HG03108 (cell line): ENCODE data around the gene FSTL4.
"Not testable (repeated sequence)": the region's sequence is repeated elsewhere in the genome, so short reads cannot be mapped to it uniquely, and the experiment has no call there.

Experiments
- ATAC-seq: cut with Tn5 transposase; IDR thresholded peaks from one replicate; pipeline ENCODE4 v1.9.1; 2021; ENCODE audit warnings: moderate library complexity; ENCODE audit not compliant: unreplicated experiment

Gene FSTL4

DNA sequence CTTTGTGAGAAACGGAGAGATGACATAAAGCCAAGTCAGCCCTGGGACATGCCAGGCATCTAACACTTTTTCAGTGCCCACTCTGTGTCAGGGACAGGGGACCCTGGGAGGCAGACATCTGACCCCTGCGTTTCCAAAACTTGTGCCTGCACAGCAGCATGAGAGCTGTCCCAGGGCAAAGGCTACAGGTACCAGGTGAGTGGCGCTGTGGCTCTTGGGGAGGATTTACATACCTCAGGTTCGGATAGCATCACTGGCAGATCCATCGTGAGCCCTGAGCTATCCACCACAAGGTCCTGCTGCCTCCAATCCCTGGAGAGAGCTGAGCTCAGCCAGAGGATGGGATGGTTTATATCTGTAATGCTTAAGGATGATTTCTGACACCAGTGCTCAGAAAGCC lies 52.4 kb downstream of the FSTL4 start:
- ATAC-seq: no peak

DNA sequence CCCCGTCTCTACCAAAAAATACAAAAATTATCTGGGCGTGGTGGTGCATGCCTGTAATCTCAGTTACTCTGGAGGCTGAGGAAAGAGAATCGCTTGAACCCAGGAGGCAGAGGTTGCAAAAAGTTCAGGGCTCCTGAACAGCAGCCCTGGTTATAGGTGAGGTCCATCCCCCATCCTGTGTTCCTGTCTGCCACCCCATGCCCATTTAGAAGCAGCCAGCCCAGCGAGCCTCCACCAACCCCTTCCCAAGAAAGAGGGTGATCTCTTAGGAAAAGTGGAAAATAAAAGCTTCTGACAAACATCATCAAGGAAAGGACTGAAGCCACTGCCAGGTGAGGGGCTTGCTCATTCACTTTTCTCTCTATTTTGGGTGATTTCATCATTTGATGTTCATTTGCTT lies 55.8 kb downstream of the FSTL4 start:
- ATAC-seq: no peak

DNA sequence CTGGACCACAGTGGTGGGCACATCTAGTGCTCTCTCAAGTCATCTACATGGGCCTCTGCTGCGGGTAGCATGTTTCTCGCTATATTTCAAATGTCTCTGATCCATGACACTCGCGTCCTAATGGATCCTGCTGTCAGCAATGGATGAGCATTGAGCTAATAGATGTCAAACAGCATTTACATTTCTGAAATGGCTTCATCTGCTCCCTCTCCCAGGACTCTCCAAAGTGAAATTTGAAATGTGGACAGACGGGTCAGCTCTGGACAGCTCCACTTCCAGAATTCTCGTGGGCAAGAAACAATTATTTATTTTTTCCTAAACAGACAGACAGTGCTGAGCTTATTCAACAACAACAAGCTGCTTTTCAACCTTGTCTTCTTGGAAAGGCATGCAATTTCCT lies 58.1 kb downstream of the FSTL4 start:
- ATAC-seq: no peak

DNA sequence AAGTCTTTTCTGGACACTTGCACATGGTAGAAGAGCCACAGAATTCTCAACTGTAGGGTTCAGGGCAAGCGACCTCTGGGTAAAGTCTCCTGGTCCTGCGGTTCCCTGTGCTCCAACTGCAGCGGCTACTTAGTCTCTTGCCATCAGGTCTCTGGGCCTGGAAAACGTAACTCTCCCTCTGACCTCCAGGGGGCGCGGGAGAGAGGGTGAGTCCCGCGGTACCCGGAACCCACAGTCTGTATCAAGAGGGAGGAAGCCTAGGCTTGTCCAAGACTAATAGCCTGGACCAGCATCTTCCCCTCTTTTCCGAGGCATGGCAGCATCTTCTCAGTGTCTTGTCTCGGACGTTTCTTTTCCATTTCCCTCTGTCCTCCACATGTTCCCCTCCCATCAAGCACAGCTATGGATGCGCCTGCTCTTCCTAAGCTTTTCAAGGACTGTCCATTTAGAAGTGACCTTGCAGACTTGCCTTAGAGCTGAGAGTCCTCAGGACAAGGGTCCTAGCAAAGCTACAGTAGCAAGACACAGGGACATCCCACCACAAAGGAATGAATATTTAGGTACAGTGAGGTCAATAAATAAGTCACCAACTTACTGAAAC lies 59.3 kb downstream of the FSTL4 start:
- no peak for ATAC-seq

DNA sequence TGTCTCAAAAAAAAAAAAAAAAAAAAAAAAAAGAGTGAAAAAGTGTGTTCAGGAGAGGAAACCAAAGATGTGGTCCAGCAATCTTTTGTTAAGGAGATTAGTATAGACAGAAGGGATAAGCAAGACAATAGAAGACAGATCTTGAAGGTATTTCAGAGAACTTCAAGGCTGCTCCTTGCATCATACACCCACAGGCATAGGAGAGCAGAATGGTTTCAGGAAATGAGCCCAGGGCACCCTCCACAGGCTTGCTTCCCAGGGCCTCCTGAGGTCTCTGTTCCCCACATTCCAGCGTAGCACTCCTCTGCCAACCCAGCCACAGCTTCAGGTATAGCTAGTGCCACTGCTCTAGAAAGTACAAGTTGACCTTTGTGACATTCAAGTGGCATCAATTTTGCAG lies 65.8 kb downstream of the FSTL4 start:
- no peak for ATAC-seq

DNA sequence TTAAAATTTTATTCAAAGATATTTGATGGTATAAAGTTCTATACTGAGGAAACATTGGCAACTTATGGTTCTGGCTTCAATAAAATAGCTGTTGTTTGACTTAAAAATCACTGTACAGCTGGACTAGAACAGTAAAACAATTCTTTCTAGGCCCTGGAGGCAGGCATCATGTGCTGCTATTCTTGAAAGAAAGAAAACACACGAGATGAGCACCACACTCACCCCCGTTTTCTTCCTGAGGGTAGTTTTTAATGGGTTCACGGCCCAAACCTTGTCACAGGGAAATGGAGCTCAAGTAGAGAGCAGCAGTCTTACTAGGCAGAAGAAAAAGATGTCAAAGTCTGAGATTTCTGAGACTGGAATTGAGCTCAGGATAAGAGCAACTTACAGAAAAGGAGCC lies 68.0 kb downstream of the FSTL4 start:
- no peak for ATAC-seq

DNA sequence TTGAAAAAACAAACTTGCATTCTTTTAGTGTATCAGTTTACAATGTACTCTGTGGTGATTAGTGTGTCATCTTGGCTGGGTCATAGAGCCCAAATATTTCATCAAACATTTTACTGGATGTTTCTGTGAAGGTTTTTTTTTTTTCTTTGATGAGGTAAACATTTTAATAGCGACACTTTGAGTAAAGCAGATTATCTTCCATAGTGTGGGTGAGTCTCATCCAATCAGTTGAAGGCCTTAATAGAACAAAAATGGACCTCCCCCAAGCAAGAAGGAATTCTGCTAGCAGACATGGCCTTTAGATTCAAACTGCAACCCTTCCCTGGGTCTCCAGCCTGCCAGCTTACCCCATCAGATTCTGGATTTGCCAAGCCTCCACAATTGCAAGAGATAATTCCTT lies 72.5 kb downstream of the FSTL4 start:
- ATAC-seq: no peak

DNA sequence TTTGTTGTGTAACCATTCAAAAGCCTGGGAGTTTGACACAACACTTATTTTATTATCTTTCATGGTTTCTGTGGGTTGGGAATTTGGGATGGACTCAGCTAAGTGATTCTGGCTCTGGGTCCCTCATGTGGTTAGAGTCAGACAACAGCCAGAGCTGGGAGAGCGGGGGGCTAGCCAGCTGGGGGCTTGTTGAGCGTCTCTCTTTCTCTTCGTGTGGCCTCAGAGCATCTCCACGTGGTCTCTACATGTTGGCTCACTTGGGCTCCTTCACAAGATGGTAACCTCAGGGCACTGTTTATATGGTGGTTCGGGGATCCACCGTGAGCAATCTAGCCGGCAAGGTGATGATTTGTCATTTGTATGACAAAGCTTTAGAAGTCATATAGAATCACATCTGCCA lies 73.6 kb downstream of the FSTL4 start:
- no peak for ATAC-seq

DNA sequence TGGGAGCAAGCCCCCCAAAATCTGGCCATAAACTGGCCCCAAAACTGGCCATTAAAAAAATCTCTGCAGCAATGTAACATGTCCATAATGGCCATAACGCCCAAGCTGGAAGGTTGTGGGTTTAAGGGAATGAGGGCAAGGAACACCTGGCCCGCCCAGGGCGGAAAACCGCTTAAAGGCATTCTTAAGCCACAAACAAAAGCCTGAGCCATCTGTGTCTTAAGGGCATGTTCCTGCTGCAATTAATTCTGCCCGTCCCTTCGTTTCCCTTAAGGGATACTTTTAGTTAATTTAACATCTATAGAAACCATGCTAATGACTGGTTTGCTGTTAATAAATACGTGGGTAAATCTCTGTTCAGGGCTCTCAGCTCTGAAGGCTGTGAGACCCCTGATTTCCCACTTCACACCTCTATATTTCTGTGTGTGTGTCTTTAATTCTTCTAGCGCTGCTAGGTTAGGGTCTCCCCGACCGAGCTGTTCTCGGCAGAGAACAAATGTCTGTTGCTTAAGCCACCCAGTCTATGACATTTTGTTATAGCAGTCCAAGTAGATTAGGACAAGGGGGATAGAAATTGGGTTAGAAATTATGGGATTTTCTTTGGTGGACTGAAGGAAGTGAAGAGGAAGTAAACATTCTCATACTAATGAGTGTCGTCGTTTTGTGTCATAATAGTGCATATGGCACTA lies 77.0 kb downstream of the FSTL4 start:
- ATAC-seq: not testable (repeated sequence)

DNA sequence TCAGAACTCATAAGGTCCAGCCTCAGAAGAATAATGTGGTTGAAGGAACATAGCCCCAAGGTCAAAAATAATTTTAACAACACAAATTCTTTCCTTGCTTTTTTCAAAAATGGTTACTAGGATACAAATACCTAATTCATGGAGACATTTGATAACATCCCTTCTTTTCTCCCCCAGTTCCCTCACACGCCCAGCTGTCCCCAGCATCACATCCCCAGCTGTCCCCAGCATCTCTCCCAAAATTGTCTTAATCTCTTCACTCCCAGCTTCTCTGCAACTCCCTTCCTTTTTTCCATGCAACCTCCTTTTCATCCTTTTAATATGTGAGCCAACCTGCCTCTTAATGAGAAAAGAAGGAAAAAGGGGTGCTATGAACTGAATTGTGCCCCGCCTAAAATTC lies 77.8 kb downstream of the FSTL4 start:
- ATAC-seq: no peak

DNA sequence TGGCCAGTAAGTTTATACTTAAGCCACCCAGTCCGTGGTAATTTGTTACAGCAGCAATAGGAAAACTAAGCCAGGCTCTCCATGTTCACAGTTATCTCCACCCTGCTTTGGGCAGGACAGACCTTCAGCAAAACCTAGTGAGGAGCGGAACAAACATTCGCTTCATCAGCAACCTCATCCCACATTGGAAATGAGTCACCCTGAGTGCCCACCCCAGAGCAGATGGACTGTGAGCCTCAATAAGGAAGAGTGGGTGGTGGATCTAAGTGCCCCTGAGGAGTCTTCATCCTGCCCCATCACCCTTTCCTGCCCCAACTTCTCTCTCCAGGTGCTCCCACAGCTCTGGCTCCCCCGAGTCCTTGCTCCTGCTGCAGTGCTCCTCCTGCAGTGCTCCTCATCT lies 78.8 kb downstream of the FSTL4 start:
- ATAC-seq: no peak

DNA sequence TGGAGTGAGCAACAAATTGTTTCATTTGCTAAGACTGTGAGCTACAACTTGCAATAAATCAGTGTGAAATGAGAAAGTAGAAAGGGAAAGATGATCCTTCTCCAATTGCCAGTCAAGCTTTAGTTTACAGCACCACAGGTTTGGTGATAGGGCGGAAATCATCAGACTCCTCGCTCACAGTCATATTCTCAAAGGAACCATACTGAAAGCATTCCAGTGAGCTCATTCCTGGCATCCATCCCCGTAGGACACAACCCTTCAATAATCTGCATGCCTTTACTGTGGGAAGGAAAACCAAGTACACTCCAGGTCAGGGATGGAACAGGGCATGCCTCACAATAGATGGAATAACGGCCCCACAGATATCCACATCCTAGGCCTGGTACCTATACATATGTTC lies 80.7 kb downstream of the FSTL4 start:
- no peak for ATAC-seq

DNA sequence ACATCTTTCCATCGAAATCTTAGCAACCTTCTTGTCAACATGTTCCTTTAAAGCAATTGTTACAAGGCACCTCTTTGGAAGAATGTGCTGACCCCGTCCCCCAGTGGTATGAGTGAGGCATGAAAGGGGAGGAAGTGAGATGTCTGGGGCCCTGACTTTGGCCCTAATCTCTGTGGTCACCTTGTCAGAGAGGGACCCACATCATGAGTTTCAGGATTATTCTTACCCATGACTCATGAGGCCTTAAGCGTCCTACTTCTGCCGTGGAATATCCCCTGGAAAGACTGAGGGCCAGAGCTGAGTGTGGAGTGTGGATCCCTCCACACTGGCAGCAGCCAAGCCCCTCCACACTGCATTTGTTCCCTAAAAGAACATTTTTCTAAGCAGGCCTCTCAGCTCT lies 81.2 kb downstream of the FSTL4 start:
- peak; percentile 59 for ATAC-seq

DNA sequence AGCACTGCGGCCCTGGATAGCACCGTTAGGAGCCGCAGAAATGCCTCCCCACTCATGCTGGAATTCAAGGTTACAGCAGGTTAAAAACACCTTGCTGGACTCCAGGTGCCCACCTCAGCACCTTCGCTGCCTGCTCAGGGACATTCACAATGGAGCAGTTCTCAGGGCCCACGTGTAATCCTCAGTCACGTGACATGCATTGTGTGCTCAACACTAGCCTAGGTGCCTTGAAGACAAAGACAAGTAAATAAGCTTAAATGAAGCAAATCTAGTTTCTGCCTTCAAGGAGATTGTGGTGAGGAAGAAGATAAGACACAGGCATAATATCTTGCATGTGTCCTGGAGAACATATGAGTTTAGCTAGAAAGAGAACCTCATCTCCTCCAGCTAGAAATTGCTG lies 82.1 kb downstream of the FSTL4 start:
- ATAC-seq: no peak

DNA sequence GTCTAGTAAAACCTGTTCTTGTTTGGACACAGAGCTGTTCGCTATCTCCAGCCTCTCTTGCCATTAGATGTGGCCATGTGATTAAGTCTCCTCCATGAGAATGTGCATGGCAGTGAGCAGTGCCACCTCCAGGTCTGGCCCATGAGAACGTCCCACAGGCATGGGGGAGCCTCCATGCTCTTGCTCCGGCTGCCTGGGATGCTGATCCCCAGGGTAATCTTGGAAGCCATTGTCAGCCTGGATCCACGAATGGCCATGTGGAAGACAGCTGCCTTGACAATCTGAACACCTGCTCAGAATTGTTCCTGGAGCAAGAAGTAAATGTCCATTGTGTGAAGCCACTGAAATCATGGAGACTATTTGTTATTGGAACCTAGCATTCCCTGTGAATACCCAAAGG lies 83.5 kb downstream of the FSTL4 start:
- ATAC-seq: no peak

DNA sequence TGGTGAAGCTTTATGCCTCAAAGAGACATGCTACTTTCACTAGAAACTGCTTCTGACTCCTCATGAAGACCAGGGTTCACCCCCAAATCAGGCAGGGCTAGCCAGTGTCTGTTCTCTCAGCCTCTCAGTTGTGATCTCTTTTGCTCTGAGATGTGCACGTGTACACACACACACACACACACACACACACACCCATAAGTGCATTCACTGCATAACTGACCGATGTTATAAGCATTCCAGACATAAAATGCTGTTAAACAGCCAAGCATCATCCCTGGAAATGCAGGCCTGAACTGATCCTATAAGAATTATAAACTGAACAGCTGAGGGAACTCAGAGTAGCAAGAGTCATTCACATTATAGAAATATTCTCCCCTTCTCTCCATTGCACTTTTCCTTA lies 85.0 kb downstream of the FSTL4 start:
- ATAC-seq: no peak

DNA sequence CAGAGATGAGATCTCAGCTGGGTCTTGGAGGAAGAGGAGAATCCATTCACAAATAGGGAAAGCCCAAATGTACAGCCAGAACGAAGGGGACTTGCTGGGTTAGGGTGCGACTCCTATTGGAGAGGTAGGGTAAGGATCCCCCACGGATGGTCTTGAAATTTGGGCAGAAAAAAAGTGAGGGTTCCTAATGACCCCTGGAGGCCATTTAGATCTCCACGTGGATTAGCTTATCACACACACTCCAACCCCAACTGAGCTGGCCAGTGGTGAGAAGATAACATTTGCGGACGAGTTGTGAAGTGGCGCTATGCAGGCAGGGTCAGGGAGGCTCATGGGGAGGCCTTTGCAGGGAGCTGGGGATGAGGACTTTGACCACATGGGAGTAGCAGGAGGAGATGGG lies 86.0 kb downstream of the FSTL4 start:
- ATAC-seq: no peak

DNA sequence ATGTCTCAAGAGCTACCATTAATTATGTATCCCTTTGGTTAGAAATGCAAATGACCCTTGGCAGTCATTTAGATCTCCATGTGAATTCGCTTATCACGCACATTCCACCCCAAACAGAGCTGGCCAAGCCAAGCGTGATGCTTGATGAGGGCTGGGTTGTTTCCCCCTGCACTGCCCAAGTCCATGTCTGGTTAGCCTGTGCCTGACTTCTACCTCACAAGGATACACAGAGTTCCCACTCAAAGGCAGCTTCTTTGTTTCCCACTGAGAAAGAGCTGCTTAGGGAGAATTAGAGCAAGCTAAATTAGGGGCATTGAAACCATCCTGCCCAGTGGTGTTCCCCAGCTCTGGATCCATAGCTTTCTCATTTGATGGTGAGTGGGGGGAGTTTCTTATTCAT lies 87.2 kb downstream of the FSTL4 start:
- ATAC-seq: no peak

DNA sequence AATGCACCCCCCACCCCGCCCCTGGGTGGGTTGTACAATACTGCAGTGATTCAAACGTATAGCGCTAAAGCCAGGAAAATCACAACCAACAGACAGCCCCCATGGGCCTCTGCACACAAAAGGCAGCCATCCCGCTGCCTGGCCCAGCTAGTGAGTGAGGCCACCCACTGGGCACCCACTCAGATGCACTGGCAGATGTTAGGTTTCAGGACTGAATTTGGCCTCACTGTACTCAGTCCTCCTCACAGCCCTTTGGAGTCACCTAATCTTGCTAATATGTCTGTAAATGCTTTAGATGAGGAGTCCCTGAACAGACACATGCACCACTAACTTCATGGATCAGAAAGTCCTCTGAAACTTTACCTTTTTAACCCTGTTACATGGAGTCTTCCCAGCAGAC lies 87.7 kb downstream of the FSTL4 start:
- no peak for ATAC-seq

DNA sequence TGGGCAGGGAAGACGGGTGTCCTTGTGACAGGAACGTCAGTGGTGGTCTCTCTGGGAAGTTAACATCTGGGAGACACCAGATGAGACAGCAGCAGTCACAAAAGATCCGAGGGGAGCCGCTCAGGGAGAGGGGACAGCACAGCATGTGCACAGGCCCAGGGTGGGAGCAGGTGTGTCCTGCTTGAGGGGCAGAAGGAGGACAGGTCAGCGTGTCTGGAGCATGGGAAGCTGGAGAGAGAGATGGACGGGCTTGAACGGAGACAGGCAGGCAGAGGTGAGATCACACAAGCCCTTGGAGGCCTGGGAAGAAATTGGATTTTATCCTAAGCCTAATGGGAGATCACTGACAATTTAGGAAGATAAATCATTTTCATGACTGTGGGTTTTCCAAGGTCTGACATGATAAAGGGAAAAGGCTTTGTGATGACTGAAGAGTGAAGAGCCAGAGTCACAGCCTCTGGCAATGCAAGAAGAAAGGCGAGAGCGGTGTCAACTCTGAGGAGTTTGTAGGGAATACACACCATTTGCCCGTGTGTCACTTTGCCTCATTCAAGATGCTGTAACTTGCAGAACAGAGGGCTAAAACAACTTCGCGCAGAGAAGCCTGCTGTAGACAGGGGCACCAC lies 88.3 kb downstream of the FSTL4 start:
- ATAC-seq: no peak

DNA sequence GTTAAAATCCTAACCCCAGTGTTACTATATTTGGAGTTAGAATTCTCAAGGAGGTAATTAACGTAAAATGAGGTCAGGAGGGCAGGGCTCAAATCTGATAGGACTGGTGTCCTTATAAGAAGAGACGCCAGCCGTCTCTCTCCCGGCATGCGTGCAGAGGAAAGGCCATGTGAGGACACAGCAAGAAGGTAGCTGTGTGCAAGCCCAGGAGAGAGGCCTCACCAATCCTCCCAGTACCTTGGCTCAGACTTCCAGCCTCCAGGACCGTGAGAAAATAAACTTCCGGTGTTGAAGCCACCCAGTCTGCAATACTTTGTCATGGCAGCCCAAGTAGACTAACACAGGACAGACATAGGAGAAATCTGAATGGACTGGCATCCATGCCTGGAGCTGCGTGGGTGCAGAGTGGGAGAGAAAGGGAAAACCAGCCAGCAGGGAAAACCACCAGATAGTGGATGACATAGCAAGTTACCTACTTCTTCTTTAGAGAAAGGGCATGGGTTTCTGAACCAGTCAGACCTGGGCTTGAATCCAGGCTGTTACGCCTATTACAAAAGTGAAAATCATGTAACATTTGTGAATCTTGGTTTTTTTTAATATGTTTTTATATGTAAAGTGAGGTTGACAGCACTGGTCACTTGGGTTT lies 89.2 kb downstream of the FSTL4 start:
- no peak for ATAC-seq

DNA sequence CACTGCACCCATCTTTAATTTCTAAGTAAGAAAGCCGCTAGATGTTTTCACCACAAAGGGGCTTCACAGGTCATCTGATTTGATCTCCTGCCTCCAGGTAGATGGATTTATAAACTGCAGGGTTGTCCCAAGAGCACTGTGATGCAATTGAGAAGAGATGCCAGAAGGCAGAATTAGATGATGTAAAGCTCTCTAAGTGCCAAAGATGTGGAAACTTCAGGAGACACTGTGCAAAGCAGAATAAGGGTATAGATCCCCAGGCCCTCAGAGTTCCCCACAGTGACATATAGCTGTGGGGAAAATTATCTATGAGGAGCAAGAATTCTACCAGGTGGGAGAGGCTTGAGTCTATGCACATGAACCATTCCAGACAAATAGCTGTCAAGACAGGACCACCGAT lies 90.5 kb downstream of the FSTL4 start:
- no peak for ATAC-seq
